Kasumi-1 (cell line): Measurements from ENCODE around the gene TEX12.
A peak's percentile ranks its signal among the peaks of the same experiment; 100 is the strongest.
"Not testable (repeated sequence)": the region's sequence is repeated elsewhere in the genome, so short reads cannot be mapped to it uniquely, and the experiment has no call there.

Experiments used
- DNase-seq, 2 experiments: peaks; one replicate each; lab custom pipeline; 2025; lab: John Stamatoyannopoulos, UW

Gene TEX12

GRCh38 chr11:112163875-112164685, 3.1 kb upstream of the TEX12 start, which contains the start of gene IL18:
Gene IL18 (minus strand): TSS chr11:112164094. CDS start chr11:112155053, 9,041 bp downstream.
- peak; percentile 71 to 74 for DNase-seq

GRCh38 chr11:112165049-112165448, 2.1 kb upstream of the TEX12 start:
- DNase-seq = no peak

GRCh38 chr11:112166562-112166961, 610 bp upstream of the TEX12 start:
- no peak for DNase-seq

GRCh38 chr11:112172362-112172994, 5.3 kb downstream of the TEX12 start:
- DNase-seq = no peak

GRCh38 chr11:112173152-112173551, 6.0 kb downstream of the TEX12 start:
- no peak for DNase-seq

- DNase-seq = peak; percentile 46 to 53
These were observed 7.8 kb downstream of the TEX12 start, which contains the start of gene BCO2 for GRCh38 chr11:112174789-112175598. Gene BCO2 (plus strand): TSS chr11:112175512. CDS start chr11:112175602, 90 bp downstream.

- no peak for DNase-seq
These were observed 8.4 kb downstream of the TEX12 start for GRCh38 chr11:112175599-112175952.

- DNase-seq = no peak
These were observed 8.9 kb downstream of the TEX12 start for GRCh38 chr11:112176077-112176476.

GRCh38 chr11:112177589-112177988, 10.4 kb downstream of the TEX12 start:
- DNase-seq = no peak

GRCh38 chr11:112178428-112178827, 11.3 kb downstream of the TEX12 start:
- no peak for DNase-seq

GRCh38 chr11:112178936-112179335, 11.8 kb downstream of the TEX12 start:
- DNase-seq = peak in 1 of 2 experiments; percentile 43

GRCh38 chr11:112179601-112180000, 12.4 kb downstream of the TEX12 start:
- peak; percentile 89 to 92 for DNase-seq

- no peak for DNase-seq
These were observed 15.7 kb downstream of the TEX12 start for GRCh38 chr11:112182867-112183266.

GRCh38 chr11:112185883-112186282, 18.7 kb downstream of the TEX12 start:
- no peak for DNase-seq

- DNase-seq = no peak
These were observed 19.1 kb downstream of the TEX12 start for GRCh38 chr11:112186304-112186703.

- DNase-seq = not testable (repeated sequence)
These were observed 27.9 kb downstream of the TEX12 start for GRCh38 chr11:112195113-112195512.

- no peak for DNase-seq
These were observed 28.8 kb downstream of the TEX12 start for GRCh38 chr11:112195951-112196351.

GRCh38 chr11:112196519-112197087, 29.4 kb downstream of the TEX12 start:
- no peak for DNase-seq

- DNase-seq = not testable (repeated sequence)
These were observed 31.9 kb downstream of the TEX12 start for GRCh38 chr11:112199101-112199500.

- DNase-seq = peak; percentile 52 to 59
These were observed 33.1 kb downstream of the TEX12 start for GRCh38 chr11:112200252-112200651.

GRCh38 chr11:112206071-112206470, 38.9 kb downstream of the TEX12 start:
- no peak for DNase-seq

- DNase-seq = no peak
These were observed 43.7 kb downstream of the TEX12 start for GRCh38 chr11:112210890-112211289.
